HEK293 (cell line): Measurements from ENCODE around the gene SLC9A9.

Source experiments
- CTCF ChIA-PET: fragments of 350-600 bp; formaldehyde crosslinking; extraction: SDS; loops from one replicate; lab custom pipeline; 2021; ENCODE audit warnings: antibody characterized with exemption; lab: Yijun Ruan, JAX
- POLR2A ChIA-PET: fragments of 300-600 bp; formaldehyde crosslinking; extraction: SDS; loops from one replicate; lab custom pipeline; 2020; ENCODE audit warnings: antibody characterized with exemption, inconsistent platforms; lab: Yijun Ruan, JAX
- H3K27ac ChIP-seq: fragments of 200-500 bp; sonication (Bioruptor generic); 2 replicates; pipeline ENCODE4 v1.5.1; 2014; ENCODE audit warnings: low read depth, low read length, control low read depth, inconsistent platforms; ENCODE audit errors: extremely low read depth
- H3K36me3 ChIP-seq, 2 experiments: fragments of 200-500 bp in 1 of 2; sonication (Bioruptor generic) in 1 of 2; 1 replicate in 1 of 2; 2 replicates in 1 of 2; pipeline ENCODE4 v1.5.1; 2014 to 2017; ENCODE audit warnings: inconsistent platforms in 2 of 2, low read length in 2 of 2; ENCODE audit not compliant: control insufficient read depth in 2 of 2, insufficient read depth in 1 of 2
- H3K4me1 ChIP-seq: fragments of 200-500 bp; sonication (Bioruptor generic); 2 replicates; pipeline ENCODE4 v1.5.1; 2014; ENCODE audit warnings: mild to moderate bottlenecking, low read length, inconsistent platforms; ENCODE audit not compliant: control insufficient read depth, insufficient read depth
- H3K4me3 ChIP-seq: 2 replicates; pipeline ENCODE4 v1.5.1; 2011; ENCODE audit warnings: low read depth, mild to moderate bottlenecking, control low read depth, low read length, moderate library complexity
- H3K9me3 ChIP-seq: fragments of 200-500 bp; sonication (Bioruptor generic); 2 replicates; pipeline ENCODE4 v1.5.1; 2014; ENCODE audit warnings: low read depth, low read length, inconsistent platforms; ENCODE audit not compliant: control insufficient read depth, insufficient read depth
- HOXC10 ChIP-seq: sonication (generic); formaldehyde crosslinking; IDR thresholded peaks from 2 replicates; pipeline ENCODE4 v1.8.1; 2023; ENCODE audit warnings: mild to moderate bottlenecking, missing genetic modification reagents
- PRDM10 ChIP-seq: fragments of 450-650 bp; formaldehyde crosslinking; IDR thresholded peaks from 2 replicates; pipeline ENCODE4 v1.5.1; 2016; ENCODE audit warnings: missing biosample characterization, missing genetic modification characterization
- REST ChIP-seq: fragments of 450-650 bp; formaldehyde crosslinking; IDR thresholded peaks from 2 replicates; pipeline ENCODE4 v1.5.1; 2016; ENCODE audit warnings: missing biosample characterization, missing genetic modification characterization
- SALL2 ChIP-seq: fragments of 450-650 bp; formaldehyde crosslinking; IDR thresholded peaks from 2 replicates; pipeline ENCODE4 v1.5.0; 2017; ENCODE audit warnings: missing biosample characterization, mild to moderate bottlenecking, missing genetic modification characterization, borderline replicate concordance
- ZBTB10 ChIP-seq: fragments of 450-650 bp; formaldehyde crosslinking; IDR thresholded peaks from 2 replicates; pipeline ENCODE4 v1.5.1; 2016; ENCODE audit warnings: missing biosample characterization, missing genetic modification characterization
- ZNF121 ChIP-seq: fragments of 450-650 bp; formaldehyde crosslinking; IDR thresholded peaks from 2 replicates; pipeline ENCODE4 v1.5.1; 2016; ENCODE audit warnings: missing biosample characterization, missing genetic modification characterization
- ZNF18 ChIP-seq: fragments of 450-650 bp; formaldehyde crosslinking; IDR thresholded peaks from 2 replicates; pipeline ENCODE4 v1.5.1; 2016; ENCODE audit warnings: missing biosample characterization, missing genetic modification characterization
- ZNF335 ChIP-seq: fragments of 450-650 bp; formaldehyde crosslinking; conservative IDR thresholded peaks from 2 replicates; pipeline ENCODE4 v1.5.1; 2016; ENCODE audit warnings: missing biosample characterization, missing genetic modification characterization
- ZNF350 ChIP-seq: fragments of 450-650 bp; formaldehyde crosslinking; IDR thresholded peaks from 2 replicates; pipeline ENCODE4 v1.5.0; 2017; ENCODE audit warnings: missing biosample characterization, mild to moderate bottlenecking, missing genetic modification characterization
- ZNF433 ChIP-seq: fragments of 450-650 bp; formaldehyde crosslinking; IDR thresholded peaks from 2 replicates; pipeline ENCODE4 v1.5.1; 2016; ENCODE audit warnings: missing biosample characterization, missing genetic modification characterization, low read depth
- ZNF530 ChIP-seq: fragments of 450-650 bp; formaldehyde crosslinking; IDR thresholded peaks from 2 replicates; pipeline ENCODE4 v1.5.1; 2016; ENCODE audit warnings: low read depth, missing biosample characterization, missing genetic modification characterization
- ZNF544 ChIP-seq: fragments of 450-650 bp; formaldehyde crosslinking; IDR thresholded peaks from 2 replicates; pipeline ENCODE4 v1.5.0; 2017; ENCODE audit warnings: missing biosample characterization, missing genetic modification characterization
- ZNF621 ChIP-seq: fragments of 450-650 bp; formaldehyde crosslinking; IDR thresholded peaks from 2 replicates; pipeline ENCODE4 v1.5.1; 2017; ENCODE audit warnings: missing biosample characterization, missing genetic modification characterization
- ZNF654 ChIP-seq: fragments of 450-650 bp; formaldehyde crosslinking; IDR thresholded peaks from 2 replicates; pipeline ENCODE4 v1.5.1; 2016; ENCODE audit warnings: low read depth, missing biosample characterization, missing genetic modification characterization
- ZNF76 ChIP-seq: fragments of 450-650 bp; formaldehyde crosslinking; IDR thresholded peaks from 2 replicates; pipeline ENCODE4; 2016; ENCODE audit warnings: low read depth, missing biosample characterization, missing genetic modification characterization, borderline replicate concordance
- ZNF791 ChIP-seq: fragments of 450-650 bp; formaldehyde crosslinking; IDR thresholded peaks from 2 replicates; pipeline ENCODE4 v1.5.1; 2016; ENCODE audit warnings: missing biosample characterization, missing genetic modification characterization

The SLC9A9 gene

GRCh38 chr3:143859465-143860203 is 11.4 kb upstream of the SLC9A9 start:
- no peak overlapping the region for H3K4me3 ChIP-seq
- no peaks in the 10 kb centered on the region for H3K9me3 ChIP-seq
- POLR2A ChIA-PET: no interaction called here
- H3K4me1 ChIP-seq: no peaks in the 10 kb centered on the region
- CTCF ChIA-PET: no interaction called here
- TF ChIP-seq SALL2 (tag by site-specific recombination) (no peak), ZNF350 (tag by site-specific recombination) (no peak), ZNF76 (no peak), ZNF530 (tag by site-specific recombination) (no peak), ZNF544 (tag by site-specific recombination) (no peak), REST (tag by site-specific recombination) (no peak), PRDM10 (tag by site-specific recombination) (no peak), ZNF621 (tag by site-specific recombination) (no peak), ZNF121 (tag by site-specific recombination) (no peak), ZNF335 (tag by site-specific recombination) (no peak), ZBTB10 (tag by site-specific recombination) (no peak), ZNF791 (tag by site-specific recombination) (no peak), ZNF18 (tag by site-specific recombination) (no peak), HOXC10 (CRISPR knock-in tag) (no peak), ZNF654 (no peak), ZNF433 (tag by site-specific recombination) (no peak)
- TF ChIP-seq, all 188 proteins: peak for 0
- H3K36me3 ChIP-seq: no peaks in the 10 kb centered on the region
- H3K27ac ChIP-seq: no peak overlapping the region
